ENCODE data around the gene SENP5.

The SENP5 gene

GRCh38 chr3:196969660-196970546 lies 102.2 kb downstream of the SENP5 start:
- DNase-seq, result peak; percentile 72 to 74

GRCh38 chr3:196970547-196971093 lies 102.9 kb downstream of the SENP5 start:
- DNase-seq, result no peak

DNA sequence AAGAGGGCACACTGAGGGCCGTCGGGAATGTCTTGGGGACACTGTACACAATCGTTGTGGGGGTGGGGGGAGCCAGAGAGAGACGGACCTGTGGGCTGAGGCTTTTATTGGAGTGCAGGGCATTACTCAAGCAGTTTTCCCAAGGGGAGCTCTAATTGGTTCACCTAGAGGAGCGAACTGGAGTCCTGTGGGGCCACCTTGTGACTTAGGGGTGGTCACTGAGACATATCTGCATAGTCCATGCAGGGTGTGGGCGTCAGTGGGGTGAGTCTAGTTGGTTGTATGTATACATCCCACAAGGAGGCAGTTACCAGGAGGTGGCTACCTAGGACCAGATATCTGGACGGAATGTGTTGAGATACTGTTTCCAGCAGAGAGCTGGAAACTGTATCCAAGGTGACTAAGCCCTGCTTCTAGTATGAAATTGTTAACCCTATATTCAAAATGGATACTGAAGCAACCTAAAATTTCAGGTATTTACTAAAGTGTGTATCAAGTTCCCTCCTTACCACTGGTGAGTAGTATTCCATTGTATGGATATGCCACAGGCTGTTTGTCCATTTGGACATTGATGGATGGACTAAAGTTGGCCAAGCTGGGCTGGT lies 103.5 kb downstream of the SENP5 start:
- DNase-seq, result no peak

- no peak for DNase-seq
These were observed 106.9 kb downstream of the SENP5 start for GRCh38 chr3:196974661-196975060.

DNA sequence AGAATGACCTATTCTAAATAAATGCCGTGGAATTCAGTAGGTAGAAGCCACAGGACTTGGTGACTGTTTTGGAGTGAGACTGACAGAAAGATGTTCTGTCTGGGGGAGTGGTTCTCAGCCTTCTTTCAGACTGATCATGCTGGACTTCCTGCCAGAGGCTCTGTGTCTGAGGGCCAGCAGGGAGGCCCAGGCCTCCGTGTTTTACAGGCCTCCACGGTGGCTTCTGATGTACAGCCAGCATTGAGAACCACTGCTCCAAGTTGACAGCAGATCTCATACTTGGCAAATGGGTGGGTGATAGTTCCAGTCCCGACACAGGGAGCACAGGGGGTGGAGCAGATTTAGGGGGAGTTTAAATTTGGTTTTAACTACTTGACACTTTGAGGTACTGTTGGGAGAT lies 107.6 kb downstream of the SENP5 start:
- DNase-seq, result no peak

DNA sequence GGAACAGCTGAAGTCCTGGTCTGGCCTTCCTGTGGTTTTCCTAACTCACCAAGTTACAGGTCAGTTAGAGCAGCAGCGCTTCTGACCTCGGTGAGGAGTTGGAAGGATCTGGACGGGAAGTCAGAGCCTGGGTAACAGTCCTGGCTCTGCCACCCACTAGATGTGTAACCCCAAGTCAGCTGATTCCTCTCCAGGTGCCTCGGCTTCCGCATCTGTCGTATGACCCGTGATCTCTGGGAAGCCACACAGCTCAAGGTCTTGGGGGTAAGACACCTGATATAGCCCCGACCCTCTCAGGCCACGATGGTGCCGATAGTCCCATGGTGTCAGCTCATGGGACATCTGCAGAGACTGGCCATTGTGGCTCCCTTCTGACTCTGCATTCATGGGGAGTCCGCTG lies 109.2 kb downstream of the SENP5 start:
- DNase-seq, result no peak

- no peak for DNase-seq
These were observed 111.8 kb downstream of the SENP5 start for GRCh38 chr3:196979545-196979944.

DNA sequence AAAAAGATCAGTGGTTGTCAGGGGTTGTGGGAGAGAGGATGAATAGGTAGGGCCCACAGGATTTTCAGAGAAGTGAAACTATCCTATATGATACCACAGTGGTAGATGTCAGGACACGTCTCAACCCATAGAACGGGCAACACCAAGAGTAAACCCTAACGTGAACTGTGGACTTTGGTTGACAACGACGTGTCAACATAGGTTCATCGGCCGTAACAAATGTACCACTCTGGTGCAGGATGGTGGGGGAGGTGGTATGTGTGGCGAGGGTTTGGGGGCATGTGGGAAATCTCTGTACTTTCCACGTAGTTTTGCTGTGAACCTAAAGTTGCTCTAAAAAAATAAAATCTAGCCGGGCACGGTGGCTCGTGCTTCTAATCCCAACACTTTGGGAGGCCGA lies 113.9 kb downstream of the SENP5 start:
- DNase-seq, result no peak

GRCh38 chr3:196983186-196983585 lies 115.5 kb downstream of the SENP5 start:
- DNase-seq, result no peak
